HG02852 (cell line): ENCODE measurements around the gene MFSD12.
"Not testable (repeated sequence)": the region's sequence is repeated elsewhere in the genome, so short reads cannot be mapped to it uniquely, and the experiment has no call there.

Experiments used
- ATAC-seq: cut with Tn5 transposase; IDR thresholded peaks from one replicate; pipeline ENCODE4 v1.9.1; 2021; ENCODE audit warnings: mild to moderate bottlenecking, moderate library complexity; ENCODE audit not compliant: unreplicated experiment

Gene MFSD12

DNA sequence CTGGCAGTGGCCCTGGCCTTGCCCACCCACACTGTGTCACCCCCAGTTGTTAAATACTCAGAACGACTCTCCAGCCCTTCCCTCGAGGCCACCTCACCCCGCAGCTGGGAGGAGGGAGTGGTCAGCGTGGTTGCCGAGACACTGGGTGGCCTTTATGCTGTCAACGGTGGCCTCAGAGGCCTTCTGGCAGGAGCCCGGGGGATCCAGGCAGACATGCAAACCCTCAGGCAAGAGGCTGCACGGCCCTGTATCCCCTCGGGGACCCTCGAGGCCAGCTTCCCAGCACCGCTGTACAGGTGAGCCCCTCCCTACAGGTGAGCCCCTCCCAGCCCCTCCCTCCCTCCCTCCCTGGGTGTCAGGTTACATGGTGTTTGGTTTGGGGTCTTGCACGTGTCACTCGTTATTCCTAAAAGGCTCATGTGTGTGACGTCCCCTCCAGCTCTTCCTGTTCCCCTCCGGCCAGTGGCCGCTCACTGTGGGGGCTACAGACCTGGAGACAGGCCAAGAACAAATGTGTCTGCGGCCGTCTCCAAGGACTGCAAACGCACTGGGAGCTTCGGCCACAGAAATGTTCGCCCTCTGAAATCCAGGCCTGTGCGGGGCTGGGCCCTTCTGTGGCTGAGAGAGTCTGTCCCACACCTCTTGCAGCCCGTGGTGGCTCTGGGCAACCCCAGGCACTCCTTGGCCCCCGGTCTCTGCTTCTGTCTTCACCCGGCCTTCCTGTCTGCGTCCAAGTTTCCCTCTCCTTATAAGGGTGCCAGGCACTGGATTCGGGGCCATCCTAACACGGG, 18.2 kb downstream of the MFSD12 start, which contains the start of gene TEKTIP1:
TEKTIP1 (plus strand) TSS at position 210 of the 791 bp plus-strand sequence; CDS start at position 214, 4 bp downstream.
- no peak for ATAC-seq

DNA sequence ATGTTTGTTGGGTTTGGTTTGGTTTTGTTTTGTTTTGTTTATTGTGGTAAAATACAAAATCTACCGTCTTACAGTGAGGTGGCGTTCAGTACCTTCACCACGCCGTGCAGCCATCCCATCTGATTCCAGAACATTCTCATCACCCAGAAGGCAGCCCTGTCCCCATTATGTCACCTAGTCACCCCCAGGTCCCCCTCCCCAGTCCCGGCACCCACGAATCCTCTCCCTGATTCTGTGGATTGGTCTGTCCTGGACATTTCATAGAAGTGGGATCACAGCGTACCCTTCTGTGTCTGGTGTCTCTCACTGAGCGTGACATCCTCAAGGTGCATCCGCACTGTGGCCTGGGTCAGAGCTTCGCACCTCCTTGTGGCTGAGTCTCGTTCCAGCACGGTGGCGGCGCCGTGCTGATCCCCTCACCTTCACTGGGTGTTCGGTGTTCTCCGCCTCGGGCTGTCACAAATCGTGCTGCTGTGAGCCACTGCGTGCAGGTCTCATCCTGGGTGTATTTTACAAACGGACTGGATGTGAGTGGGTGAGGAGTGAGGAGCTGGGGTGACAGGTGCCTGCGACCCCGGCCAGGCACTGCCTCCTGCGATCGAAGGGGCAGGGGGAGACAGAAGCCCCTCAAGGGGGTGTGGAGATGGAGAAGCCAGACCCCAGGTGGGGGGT, 19.0 kb downstream of the MFSD12 start:
- no peak for ATAC-seq

DNA sequence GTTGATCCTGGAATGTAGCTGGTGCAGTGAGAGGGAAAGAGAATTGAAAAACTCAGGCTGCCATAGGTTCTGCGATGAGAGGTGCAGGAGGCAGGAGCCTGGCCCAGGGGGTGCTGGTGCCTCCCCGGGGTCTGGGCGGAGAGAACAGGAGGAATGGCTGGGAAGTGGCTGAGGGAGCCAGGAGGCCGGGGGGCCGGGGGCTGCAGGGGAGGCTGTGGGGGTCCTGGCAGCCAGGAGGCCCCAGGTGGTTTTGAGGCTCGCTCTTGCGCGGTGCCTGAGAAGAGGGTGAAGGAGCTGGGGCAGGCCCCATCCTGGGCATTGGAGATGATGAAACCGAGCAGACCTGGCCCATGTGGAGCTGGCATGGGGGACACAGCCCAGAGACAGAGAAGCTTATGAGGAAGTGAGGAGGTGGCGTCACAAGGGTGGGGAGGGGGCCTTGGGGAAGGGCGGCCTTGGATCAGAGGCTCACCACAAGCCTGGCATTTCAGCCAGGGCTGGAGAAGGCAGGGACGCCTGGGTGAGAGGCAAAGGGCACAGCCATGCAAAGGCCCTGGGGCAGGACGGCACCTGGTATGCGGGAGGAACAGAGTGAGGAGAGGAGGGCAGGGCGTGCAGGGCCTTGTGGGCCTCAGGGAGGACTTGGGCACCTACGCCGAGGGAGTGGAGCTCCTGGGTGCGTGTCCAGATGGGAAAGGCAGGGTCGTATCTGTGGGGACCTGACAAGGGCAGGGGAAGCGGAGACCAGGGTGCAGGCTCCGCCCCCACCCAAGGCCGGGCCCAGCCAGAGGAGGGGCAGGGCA, 19.7 kb downstream of the MFSD12 start:
- no peak for ATAC-seq

DNA sequence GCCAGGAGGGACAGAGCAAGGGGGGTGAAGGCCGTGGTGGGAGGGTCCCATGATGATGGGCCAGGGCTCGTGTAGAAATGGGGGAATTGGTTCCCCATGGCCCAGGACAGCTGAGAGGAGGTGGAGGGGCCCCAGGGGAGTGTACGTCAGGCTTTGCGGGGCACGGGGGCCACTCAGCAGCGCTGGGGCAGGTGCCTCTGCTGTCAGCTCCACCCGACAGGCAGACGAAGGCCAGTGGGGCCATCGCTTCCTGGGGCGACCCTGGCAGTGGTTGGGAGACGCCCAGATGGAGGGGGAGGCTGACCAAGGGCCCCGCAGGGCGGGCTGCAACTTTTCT, 20.3 kb downstream of the MFSD12 start:
- ATAC-seq, result no peak

GRCh38 chr19:3536429-3537100, 20.8 kb downstream of the MFSD12 start:
- no peak for ATAC-seq

DNA sequence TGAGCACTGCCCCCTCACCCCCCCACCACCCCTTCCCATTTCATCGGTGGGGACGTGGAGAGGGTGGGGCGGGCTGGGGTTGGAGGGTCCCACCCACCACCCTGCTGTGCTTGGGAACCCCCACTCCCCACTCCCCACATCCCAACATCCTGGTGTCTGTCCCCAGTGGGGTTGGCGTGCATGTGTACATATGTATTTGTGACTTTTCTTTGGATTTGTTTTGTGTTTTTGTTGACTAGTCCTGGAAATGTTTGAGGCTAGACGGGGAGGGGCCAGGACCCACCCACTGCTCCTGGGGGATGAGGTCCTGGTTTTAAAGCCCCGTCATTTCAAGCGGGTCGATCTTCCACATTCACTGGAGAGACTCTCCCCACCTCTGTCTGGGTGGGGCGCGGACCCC, 21.4 kb downstream of the MFSD12 start:
- ATAC-seq, result no peak

DNA sequence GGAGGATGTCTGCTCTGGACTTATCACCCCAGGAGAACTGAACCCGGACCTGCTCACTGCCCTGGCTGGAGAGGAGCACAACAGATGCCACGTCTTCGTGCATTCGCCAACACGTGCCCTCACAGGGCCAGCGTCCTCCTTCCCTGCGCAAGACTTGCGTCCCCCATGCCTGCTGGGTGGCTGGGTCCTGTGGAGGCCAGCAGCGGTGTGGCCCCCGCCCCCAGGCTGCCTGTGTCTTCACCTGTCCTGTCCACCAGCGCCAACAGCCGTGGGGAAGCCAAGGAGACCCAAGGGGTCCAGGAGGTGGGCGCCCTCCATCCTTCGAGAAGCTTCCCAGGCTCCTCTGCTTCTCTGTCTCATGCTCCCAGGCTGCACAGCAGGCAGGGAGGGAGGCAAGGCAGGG, 21.8 kb downstream of the MFSD12 start:
- ATAC-seq, result no peak

GRCh38 chr19:3535235-3535535, 22.2 kb downstream of the MFSD12 start:
- ATAC-seq, result no peak

- no peak for ATAC-seq
Measured at GRCh38 chr19:3534375-3535234, 22.8 kb downstream of the MFSD12 start.

DNA sequence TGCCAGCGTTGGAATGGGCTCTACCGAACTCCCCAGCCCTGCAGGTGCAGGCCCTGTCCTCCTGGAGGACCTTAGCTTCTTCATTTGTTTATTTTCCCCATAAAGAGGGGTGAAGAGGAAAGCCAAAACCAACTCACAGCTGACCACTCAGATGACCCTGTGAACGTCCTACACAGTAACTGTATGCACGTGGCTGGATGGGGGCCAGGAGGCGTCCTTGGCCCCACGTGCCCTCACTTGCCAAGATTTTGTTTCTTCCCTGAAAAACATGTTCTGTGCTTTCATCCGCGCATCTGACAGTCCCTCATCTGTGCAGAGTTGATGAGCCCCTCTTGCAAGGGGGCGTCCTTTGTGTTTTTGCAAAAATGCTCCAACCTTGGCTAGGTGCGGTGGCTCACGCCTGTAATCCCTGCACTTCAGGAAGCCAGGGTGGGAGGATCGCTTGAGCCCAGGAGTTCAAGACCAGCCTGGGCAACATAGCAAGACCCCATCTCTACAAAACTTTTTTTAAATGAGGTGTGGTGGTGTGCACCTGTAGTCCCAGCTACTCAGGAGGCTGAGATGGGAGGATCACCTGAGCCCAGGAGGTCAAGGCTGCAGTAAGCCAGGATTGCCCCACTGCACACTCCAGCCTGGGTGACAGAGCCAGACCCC, 23.7 kb downstream of the MFSD12 start:
- ATAC-seq, result no peak

- no peak for ATAC-seq
Measured at GRCh38 chr19:3533033-3533432, 24.4 kb downstream of the MFSD12 start.

DNA sequence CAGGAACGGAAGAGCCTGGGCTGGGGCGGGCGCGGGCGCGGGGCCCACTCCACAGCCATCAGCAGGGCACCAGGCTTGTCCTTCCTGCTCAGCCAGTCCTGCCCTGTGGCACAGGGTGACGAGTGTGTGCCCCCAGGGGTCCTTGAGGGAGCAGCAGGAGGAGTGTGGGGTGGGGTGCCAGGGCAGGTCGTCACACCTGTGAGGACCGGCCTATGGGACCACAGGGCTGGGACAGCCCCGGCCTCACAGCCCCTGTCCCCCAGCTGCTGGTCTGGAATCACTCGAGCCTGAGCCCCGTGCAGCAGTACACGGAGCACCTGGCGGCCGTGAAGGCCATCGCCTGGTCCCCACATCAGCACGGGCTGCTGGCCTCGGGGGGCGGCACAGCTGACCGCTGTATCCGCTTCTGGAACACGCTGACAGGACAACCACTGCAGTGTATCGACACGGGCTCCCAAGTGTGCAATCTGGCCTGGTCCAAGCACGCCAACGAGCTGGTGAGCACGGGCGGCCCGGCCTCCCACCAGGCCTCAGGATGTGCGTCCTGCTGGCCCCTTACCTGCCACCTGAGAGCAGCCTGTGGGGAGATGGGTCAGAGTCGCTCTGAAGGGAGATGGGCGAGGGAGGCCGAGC, 25.1 kb downstream of the MFSD12 start:
- no peak for ATAC-seq

DNA sequence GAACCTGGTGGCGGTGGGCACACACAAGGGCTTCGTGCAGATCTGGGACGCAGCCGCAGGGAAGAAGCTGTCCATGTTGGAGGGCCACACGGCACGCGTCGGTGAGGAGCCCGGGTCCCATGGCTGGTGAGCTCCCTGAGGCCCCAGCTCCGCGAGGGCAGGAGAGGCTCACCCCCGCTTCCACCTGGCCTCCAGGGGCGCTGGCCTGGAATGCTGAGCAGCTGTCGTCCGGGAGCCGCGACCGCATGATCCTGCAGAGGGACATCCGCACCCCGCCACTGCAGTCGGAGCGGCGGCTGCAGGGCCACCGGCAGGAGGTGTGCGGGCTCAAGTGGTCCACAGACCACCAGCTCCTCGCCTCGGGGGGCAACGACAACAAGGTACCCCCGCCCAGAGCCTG, 25.7 kb downstream of the MFSD12 start:
- no peak for ATAC-seq

DNA sequence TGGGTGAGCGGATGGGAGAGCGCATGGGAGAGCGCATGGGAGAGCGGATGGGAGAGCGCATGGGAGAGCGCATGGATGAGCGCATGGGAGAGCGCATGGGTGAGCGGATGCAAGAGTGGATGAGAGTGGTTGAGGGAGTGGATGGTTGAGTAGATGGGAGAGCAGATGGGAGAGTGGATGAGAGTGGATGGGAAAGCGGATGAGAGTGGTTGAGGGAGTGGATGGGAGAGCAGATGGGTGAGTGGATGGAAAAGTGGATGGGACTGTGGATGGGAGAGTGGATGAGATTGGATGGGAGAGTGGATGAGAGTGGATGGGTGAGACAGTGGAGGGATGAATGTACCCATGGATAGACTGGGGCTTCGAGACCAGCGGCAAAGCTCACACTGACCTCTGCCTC, 27.0 kb downstream of the MFSD12 start:
- no peak for ATAC-seq

GRCh38 chr19:3529299-3529698, 28.1 kb downstream of the MFSD12 start:
- not testable (repeated sequence) for ATAC-seq

- ATAC-seq, result no peak
Measured at GRCh38 chr19:3528539-3529211, 28.7 kb downstream of the MFSD12 start.

DNA sequence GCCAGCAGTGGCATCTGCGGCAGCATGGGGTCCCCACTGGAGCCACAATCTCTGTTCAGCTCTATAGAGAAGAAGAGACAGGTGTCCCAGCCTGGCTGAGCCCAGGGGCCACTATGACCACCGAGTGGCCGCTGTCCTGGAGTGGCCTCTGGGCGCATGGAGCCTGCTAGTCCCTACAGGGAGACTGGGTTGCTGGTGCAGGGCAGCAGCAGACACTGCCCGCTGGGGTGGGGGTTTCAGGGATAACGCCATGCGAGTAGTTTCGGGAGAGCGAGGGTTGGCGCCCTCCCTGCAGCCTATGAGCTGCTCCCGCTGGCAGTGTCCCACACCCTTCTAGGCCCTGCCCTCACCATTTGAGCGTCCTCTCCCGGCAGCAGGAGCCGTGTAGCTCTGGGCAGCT, 29.3 kb downstream of the MFSD12 start:
- ATAC-seq, result no peak

- ATAC-seq, result no peak
Measured at GRCh38 chr19:3527238-3527910, 30.0 kb downstream of the MFSD12 start.
